Amygdala (tissue), 56 donors: ENCODE measurements around the gene PDE4D.

ENCODE experiments used
- DNase-seq, 56 donors: peaks; one replicate each; lab custom pipeline; 2025; lab: John Stamatoyannopoulos, UW

The PDE4D gene

DNA sequence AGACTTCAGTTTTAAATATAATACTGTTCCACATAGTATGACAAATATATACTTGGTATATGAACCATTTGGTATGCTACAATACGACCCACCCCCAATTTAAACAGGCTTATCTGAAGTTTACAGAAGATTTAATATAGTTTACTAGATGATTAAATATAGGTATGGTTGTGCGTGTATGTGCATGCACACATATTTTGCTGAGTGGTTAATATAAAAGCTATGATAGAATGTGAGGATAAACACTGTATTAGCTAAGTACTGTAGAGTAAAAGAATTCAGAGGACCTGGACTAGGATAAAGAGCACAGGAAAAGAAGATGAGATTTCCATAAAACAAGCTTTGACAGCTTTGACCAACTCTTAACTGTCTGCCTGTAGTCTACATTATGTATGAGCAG is 356.7 kb downstream of the PDE4D start:
- DNase-seq, result no peak

DNA sequence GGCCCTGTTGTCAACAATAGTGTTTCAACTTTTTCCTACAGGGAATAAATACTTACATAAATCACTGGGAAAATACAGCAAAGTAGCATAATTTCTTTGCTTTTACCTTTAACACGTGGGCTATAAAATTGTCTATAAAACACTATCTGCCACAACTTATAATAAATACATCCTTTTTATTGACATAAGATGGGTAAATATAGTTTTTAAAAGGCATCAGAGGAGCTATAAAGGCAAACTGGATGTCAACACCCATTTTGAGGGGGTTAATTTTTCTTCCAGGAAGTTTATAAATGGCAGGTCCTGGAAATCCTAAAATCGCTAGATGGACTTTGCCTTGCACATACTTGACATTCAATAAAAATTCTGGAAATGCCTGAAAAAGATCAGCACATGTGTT is 358.0 kb downstream of the PDE4D start:
- DNase-seq, result no peak

- DNase-seq, result no peak
These were observed 359.8 kb downstream of the PDE4D start for GRCh38 chr5:59533730-59534108.

- no peak for DNase-seq
These were observed 360.4 kb downstream of the PDE4D start for GRCh38 chr5:59532979-59533729.

DNA sequence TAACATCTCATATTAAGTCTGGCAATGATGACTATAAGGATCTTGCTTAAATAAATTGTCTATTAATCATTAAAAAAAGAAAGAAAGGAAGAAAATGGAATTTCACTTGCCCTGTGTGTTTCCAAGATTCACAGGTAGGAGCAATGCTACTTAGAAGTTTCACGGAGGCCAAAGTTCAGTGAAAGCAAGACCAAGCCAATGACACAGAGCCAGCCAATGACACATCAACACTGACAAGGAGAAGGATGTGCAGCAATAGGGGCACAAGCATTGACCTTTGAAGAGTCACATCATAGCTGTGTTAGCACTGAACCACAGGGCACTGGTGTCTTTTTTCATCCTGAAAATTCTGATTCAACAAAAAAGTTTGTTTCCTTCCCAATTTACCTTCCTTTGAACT is 364.3 kb downstream of the PDE4D start:
- DNase-seq, result no peak

GRCh38 chr5:59528202-59528862 is 365.2 kb downstream of the PDE4D start:
- DNase-seq, result no peak

DNA sequence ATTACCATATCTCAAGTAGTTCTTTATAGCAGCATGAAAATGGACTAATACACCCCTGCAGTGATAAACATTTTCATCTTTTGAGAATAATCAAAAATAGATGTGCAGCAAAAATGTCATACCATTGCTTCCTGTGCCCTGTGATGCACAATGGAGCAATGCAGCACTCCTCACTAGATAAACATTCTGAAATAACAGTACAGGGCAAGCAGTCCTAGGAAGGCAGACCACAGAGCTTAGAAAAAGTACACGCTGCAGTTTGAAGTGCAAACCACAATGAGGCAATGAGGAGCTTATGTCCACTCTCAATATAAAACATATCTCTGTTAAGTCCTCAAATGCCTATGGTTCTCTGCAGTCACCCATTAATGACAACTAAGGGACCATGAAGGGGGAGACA is 367.6 kb downstream of the PDE4D start:
- no peak for DNase-seq

DNA sequence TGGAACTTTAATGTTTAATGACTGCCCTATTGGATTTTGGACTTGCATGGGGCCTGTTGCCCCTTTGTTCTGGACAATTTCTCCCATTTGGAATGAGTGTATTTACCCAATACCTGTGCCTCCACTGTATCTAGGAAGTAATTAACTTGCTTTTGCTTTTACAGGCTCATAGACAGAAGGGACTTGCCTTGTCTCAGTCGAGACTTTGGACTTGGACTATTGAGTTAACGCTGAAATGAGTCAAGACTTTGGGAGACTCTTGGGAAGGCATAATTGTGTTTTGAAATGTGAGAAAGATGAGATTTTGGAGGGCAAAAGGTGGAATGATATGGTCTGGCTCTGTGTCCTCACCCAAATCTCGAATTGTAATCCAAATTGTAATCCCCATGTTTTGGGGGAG is 368.2 kb downstream of the PDE4D start:
- DNase-seq, result no peak

DNA sequence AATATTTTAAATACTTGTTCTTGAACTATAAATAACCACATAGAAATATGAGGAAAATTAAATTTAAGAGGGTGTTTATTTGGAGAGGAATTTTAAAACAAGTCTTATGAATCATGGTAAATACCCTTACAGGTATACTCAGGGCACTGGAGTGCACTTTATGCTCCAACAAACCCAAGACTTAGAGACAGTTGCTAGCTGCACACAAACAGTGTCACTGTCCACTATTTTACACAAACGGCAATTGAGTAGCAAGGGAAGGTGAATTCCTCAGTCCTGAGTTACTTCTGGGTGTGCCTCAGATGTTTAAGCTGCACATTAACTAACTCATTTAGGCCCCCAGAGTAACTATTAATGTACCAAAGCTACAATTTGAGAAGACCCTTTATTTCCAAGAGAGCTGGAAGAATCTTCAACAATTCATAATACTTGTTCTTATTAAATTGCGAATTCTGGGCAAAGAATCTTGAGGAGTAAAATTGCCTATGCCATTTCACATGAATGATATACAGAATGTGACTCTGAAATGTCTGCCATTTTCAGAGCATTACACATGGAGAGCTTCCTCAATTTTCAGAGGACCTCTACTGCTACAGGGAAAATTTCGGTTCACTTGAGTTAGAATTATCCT is 371.2 kb downstream of the PDE4D start:
- DNase-seq, result no peak

GRCh38 chr5:59521476-59521875 is 372.1 kb downstream of the PDE4D start:
- no peak for DNase-seq

DNA sequence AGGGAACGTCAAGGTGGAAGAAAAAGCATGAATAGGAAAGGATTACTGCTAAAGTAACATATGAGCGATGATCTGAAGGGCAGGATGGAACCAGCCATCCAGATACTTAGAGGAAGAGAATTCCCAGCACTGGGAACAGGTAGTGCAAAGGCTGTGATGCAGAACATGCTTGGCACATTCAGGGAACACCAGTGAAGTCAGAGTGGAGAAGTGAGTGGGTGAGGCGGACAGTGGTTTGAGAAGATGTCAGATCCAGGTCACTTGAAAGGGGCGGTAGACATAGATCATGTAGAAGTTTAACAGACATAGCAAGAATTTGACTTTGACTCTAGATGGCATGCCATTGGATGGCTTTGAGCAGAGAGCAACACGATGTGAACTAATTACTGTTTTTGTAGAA is 374.2 kb downstream of the PDE4D start:
- no peak for DNase-seq

DNA sequence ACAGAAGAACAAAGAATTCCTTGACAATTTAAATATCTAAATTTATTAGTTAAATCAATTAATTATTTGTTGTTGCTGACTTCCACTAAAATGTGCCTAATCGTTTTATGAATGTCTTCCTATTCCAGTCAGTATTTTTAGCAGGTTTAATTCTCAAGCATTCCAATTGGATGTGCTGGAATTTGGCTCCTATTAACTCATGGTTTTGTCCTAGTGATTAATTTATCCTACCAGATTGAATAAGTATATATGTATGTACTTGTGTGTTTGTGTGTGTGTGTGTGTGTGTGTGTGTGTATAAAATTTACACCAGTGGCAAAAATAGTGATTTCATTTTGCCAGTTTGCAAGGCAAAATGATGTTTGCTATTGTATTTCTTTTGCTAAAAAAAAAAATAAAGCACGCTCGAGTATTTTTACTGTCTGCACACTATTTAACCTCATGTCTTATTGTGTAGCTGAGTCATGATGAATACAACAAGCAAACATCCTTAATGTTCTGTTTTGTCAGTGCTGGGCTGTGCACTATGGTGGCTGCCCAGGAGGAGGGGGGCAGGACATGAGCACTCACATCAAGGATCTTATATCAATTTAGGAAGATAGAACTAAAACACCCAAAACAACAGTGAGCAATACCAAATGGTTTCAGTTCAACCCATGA is 375.5 kb downstream of the PDE4D start:
- DNase-seq, result no peak

DNA sequence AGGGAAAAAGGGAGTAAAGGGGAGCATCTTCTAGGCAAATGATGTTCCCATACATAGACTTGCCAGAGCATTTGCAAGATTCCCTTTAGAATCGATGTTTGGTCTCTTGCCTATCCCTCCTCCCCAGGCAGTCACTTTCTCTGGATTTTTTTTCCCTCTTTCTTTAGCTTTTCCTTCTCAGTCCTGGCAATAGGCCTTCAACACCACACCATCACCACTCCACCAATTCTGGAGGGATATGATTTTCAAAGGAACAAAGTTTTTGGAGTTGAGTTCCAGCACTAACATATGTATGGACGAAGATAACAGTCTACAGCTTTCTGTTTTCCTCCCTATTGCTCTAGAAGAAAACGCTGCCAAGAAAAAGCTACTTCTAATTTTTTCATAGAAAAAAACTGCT is 377.4 kb downstream of the PDE4D start:
- DNase-seq, result no peak

- DNase-seq, result no peak
These were observed 387.1 kb downstream of the PDE4D start for GRCh38 chr5:59506285-59506877.

DNA sequence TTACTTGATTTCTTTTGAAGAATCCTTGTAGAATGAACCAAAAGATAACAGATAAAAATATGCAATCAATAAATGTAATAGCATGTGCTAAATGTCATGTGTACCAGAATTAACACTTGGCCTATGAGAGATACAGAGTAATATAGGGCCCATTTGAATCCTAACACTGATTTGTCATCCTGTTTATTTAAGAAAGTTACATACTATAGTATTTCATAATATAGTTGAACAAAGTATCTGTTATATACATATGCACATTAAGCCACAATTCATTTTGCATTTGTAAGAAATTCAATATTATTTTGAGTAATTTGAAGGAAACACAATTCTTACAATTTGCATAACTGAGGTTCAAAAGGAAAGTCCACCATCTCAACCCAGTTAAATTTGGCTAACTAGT is 389.5 kb downstream of the PDE4D start:
- no peak for DNase-seq

- DNase-seq, result no peak
These were observed 390.3 kb downstream of the PDE4D start for GRCh38 chr5:59503220-59503619.

DNA sequence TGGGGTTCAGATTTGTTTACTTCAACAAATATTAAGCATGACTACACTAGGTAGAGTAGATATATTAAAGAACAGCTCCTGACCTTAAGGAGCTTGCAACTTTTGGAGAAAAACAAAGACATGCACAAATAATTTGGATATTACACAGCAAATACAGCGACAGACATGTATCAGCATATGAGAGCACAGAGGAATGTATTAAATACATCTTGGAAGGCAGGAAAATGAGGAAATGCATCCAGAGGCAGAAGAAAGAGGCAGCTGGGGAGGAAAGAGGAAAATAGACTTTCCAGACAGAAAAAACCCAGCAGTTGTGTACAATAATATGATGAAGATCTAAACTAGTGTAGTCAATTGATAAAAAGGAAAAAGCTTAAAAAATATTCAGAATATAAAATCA is 392.2 kb downstream of the PDE4D start:
- DNase-seq, result no peak

DNA sequence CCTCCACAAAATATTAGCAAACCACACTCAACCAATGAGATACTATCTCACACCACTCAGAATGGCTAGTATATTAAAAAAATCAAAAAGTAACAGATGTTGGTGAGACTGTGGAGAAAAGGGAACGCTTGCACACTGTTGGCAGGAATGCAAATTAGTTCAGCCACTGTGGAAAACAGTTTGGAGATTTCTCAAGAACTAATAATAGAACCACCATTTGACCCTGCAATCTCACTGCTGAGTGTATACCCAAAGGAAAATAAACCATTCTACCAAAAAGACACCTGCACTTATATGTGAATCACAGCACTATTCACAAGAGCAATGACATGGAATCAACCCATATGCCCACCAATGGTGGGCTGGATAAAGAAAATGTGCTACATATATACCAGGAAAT is 393.5 kb downstream of the PDE4D start:
- no peak for DNase-seq

GRCh38 chr5:59497207-59497606 is 396.3 kb downstream of the PDE4D start:
- no peak for DNase-seq

- no peak for DNase-seq
These were observed 396.9 kb downstream of the PDE4D start for GRCh38 chr5:59496524-59497134.

DNA sequence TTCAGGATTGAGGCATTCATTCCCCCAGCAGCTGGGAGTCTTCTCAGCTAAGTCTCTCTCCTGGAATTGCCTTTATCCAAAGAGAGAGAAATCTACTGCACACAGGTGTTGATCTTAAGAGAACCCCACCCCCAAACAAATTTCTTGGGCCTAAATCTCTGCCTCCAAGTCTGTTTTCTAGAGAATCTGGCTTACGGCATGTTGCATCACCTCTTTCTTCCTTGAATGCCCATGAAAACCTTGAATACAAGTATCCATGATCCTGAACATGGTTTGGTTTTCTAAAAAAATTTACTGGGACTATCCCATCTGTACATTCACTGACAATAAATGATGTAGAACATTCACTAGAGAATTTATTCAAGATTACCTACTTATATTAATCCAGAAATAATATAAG is 401.6 kb downstream of the PDE4D start:
- DNase-seq, result no peak
